Stimulated activated CD4-positive, alpha-beta T cell treated with anti-CD3 and anti-CD28 coated beads, Interleukin-15, amount 100 ng/mL, for 24 hours (primary cell): ENCODE measurements around the gene OMD.
"Not testable (repeated sequence)": the region's sequence is repeated elsewhere in the genome, so short reads cannot be mapped to it uniquely, and the experiment has no call there.

Source experiments
- DNase-seq: peaks from one replicate; pipeline ENCODE4 v3.0.0-alpha.2; 2020

OMD gene

GRCh38 chr9:92424340-92424739 is at the start of gene OMD:
Gene OMD (minus strand): TSS chr9:92424471. CDS start chr9:92417558, 6,913 bp downstream.
- DNase-seq: no peak

GRCh38 chr9:92468206-92468605 is 43.9 kb upstream of the OMD start:
- no peak for DNase-seq

- DNase-seq: no peak
Observed at GRCh38 chr9:92467511-92467910, 43.2 kb upstream of the OMD start.

- DNase-seq: no peak
Observed at GRCh38 chr9:92467041-92467440, 42.8 kb upstream of the OMD start.

- DNase-seq: no peak
Observed at GRCh38 chr9:92463984-92464383, 39.7 kb upstream of the OMD start.

GRCh38 chr9:92463387-92463786 is 39.1 kb upstream of the OMD start:
- no peak for DNase-seq

- DNase-seq: no peak
Observed at GRCh38 chr9:92457576-92457975, 33.3 kb upstream of the OMD start.

- peak; percentile 4 for DNase-seq
Observed at GRCh38 chr9:92455217-92455616, 30.9 kb upstream of the OMD start.

GRCh38 chr9:92446536-92446935 is 22.3 kb upstream of the OMD start:
- no peak for DNase-seq

- no peak for DNase-seq
Observed at GRCh38 chr9:92444841-92445240, 20.6 kb upstream of the OMD start.

GRCh38 chr9:92440751-92441046 is 16.4 kb upstream of the OMD start:
- no peak for DNase-seq

GRCh38 chr9:92439921-92440750 is 15.9 kb upstream of the OMD start:
- DNase-seq: no peak

- DNase-seq: no peak
Observed at GRCh38 chr9:92438900-92439526, 14.7 kb upstream of the OMD start.

GRCh38 chr9:92435263-92435662 is 11.0 kb upstream of the OMD start:
- DNase-seq: no peak

- no peak for DNase-seq
Observed at GRCh38 chr9:92432972-92433548, 8.8 kb upstream of the OMD start.

- DNase-seq: no peak
Observed at GRCh38 chr9:92432350-92432749, 8.1 kb upstream of the OMD start.

- DNase-seq: no peak
Observed at GRCh38 chr9:92429836-92430235, 5.6 kb upstream of the OMD start.

GRCh38 chr9:92426501-92427145 is 2.4 kb upstream of the OMD start:
- DNase-seq: no peak

GRCh38 chr9:92425474-92425873 is 1.2 kb upstream of the OMD start:
- DNase-seq: no peak

GRCh38 chr9:92423612-92424011 is 659 bp downstream of the OMD start:
- DNase-seq: no peak

GRCh38 chr9:92422611-92423338 is 1.5 kb downstream of the OMD start:
- DNase-seq: no peak

- no peak for DNase-seq
Observed at GRCh38 chr9:92414566-92414965, 9.7 kb downstream of the OMD start.

- not testable (repeated sequence) for DNase-seq
Observed at GRCh38 chr9:92411157-92411556, 13.1 kb downstream of the OMD start.
